Lower lobe of right lung (tissue), 2 donors: ENCODE results near the gene SOX13. TPM values are rescaled to one million over a fixed set of nuclear protein-coding genes. Genes with fewer than 3 reads are reported as not detected.
A peak's percentile ranks its signal among the peaks of the same experiment; 100 is the strongest.

ENCODE experiments used
- ATAC-seq, 2 donors: fragments of 200-7000 bp; cut with Tn5 transposase; one replicate each; pipeline ENCODE4 v1.9.1; 2020 to 2022; ENCODE audit warnings: mild to moderate bottlenecking in 2 of 2, moderate library complexity in 2 of 2
- DNase-seq: peaks from one replicate; pipeline ENCODE4 v3.0.0-alpha.2; 2020
- H3K27ac ChIP-seq: fragments of 200-600 bp; one replicate; pipeline ENCODE4 v1.8.0; 2022
- H3K27me3 ChIP-seq: fragments of 200-600 bp; one replicate; pipeline ENCODE4 v1.8.0; 2022; ENCODE audit warnings: low read depth
- H3K36me3 ChIP-seq: fragments of 200-600 bp; one replicate; pipeline ENCODE4 v1.8.0; 2022; ENCODE audit warnings: mild to moderate bottlenecking
- H3K4me1 ChIP-seq: fragments of 200-600 bp; one replicate; pipeline ENCODE4 v1.8.0; 2022
- H3K4me3 ChIP-seq: fragments of 200-600 bp; one replicate; pipeline ENCODE4 v1.8.0; 2022; ENCODE audit warnings: mild to moderate bottlenecking
- H3K9me3 ChIP-seq: fragments of 200-600 bp; one replicate; pipeline ENCODE4 v1.8.0; 2022
- intact Hi-C: fragments of 100-400 bp; cut with DNase I; formaldehyde crosslinking; loops from one replicate; pipeline ENCODE4 v1.11.0; 2022
- total RNA-seq: library from RNA; stranded (reverse); fragmentation: NEBNext Ultra II Directional; extraction: Animal tissue kit (Norgen Biotek cat#: 25700); gene quantifications from one replicate; pipeline ENCODE4 v1.2.1, GENCODE V29; 2021
- TF ChIP-seq, protein P1 (sequence below): fragments of 200-600 bp; IDR thresholded peaks from one replicate; pipeline ENCODE4 v1.8.0; 2022; ENCODE audit warnings: antibody characterized with exemption, mild to moderate bottlenecking
- donor health status: DM: no; HTN: yes; CAD: no; lungs with severe emphysema.

Gene SOX13
- total RNA-seq, 1 donor from 2014 or later, result 57.8 TPM

DNA sequence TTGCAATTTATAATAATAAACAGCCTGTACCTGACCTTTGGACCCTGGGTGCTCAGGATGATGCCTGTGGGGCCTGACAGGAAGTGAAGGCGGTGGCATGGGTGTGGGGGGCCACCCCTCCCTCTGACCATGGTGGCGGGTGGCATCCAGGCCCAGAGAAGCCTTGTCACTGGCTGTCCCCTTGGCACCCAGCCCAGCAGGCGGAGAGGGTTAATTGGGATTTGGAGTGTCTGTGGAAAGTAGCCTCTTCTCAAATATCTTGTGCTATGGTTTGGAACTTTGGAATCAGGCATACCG lies 20.5 kb downstream of the SOX13 start:
- intact Hi-C loops, result no loop called here
- DNase-seq, result no peak

DNA sequence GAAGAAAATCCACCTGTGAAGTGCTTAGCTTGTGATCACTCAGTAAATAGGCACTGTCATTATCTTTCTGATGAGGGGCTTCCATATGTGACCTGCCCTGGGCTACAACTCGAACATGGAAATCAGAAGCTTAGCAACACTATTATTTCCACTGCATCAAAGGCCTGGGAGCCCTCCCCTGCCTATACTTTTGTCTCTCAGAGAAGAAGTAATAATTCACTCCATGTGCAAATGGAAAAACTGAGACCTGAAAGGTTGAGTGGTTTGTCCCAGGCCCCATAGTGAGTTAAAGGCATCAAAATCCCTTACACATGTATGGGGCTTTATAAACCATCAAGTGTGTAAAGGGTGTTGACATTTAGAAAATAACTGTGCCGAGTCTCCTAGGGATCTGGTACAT lies 20.9 kb downstream of the SOX13 start:
- no peak overlapping the region for H3K4me3 ChIP-seq
- intact Hi-C loops, result no loop called here
- ATAC-seq, result no peak
- no peaks in the 10 kb centered on the region for H3K36me3 ChIP-seq
- no peak for DNase-seq
- H3K27ac ChIP-seq, result peak overlapping the region; percentile 19
- TF ChIP-seq, protein P1, sequence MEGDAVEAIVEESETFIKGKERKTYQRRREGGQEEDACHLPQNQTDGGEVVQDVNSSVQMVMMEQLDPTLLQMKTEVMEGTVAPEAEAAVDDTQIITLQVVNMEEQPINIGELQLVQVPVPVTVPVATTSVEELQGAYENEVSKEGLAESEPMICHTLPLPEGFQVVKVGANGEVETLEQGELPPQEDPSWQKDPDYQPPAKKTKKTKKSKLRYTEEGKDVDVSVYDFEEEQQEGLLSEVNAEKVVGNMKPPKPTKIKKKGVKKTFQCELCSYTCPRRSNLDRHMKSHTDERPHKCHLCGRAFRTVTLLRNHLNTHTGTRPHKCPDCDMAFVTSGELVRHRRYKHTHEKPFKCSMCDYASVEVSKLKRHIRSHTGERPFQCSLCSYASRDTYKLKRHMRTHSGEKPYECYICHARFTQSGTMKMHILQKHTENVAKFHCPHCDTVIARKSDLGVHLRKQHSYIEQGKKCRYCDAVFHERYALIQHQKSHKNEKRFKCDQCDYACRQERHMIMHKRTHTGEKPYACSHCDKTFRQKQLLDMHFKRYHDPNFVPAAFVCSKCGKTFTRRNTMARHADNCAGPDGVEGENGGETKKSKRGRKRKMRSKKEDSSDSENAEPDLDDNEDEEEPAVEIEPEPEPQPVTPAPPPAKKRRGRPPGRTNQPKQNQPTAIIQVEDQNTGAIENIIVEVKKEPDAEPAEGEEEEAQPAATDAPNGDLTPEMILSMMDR, result no peak
- peaks cover 75% of the 10 kb centered on the region for H3K4me1 ChIP-seq
- H3K9me3 ChIP-seq, result no peaks in the 10 kb centered on the region
- H3K27me3 ChIP-seq, result no peaks in the 10 kb centered on the region

More for the DNA sequence above, 20.5 kb downstream of the SOX13 start:
- ATAC-seq, result no peak
- TF ChIP-seq, protein P1, result no peak
- no peaks in the 10 kb centered on the region for H3K9me3 ChIP-seq
- H3K27ac ChIP-seq, result peak overlapping the region; percentile 19
- H3K27me3 ChIP-seq, result no peaks in the 10 kb centered on the region
- peaks cover 75% of the 10 kb centered on the region for H3K4me1 ChIP-seq
- no peaks in the 10 kb centered on the region for H3K36me3 ChIP-seq
- no peak overlapping the region for H3K4me3 ChIP-seq

DNA sequence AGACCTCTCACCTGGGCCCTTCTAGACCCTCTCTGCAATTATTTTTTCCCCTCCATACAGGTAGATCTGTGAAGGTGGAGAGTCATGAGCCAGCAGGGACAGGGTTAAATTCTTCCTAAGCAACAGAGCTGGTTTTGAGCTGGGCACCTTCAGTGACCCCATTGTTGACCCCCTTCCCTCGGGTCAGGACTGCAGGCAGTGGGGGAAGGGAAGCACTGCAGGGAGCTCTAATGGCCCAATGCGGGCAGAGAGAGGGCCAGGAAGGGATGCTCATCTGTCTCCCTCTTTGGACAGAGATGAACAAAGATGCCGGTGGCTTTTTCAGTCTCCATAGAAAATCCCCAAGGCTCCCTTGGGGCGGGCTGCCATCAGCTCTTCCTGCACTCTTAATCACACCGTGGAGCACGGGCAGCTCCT lies 21.4 kb downstream of the SOX13 start:
- Histone ChIP-seq H3K4me3 (no peak overlapping the region), H3K4me1 (peaks cover 74% of the 10 kb centered on the region), H3K36me3 (no peaks in the 10 kb centered on the region), H3K27me3 (no peaks in the 10 kb centered on the region), H3K9me3 (no peaks in the 10 kb centered on the region), H3K27ac (peak overlapping the region; percentile 19)
- ATAC-seq, result peak in 1 of 2 donors; percentile 10
- TF ChIP-seq, protein P1, result no peak
- no peak for DNase-seq
- intact Hi-C loops, result no loop called here

DNA sequence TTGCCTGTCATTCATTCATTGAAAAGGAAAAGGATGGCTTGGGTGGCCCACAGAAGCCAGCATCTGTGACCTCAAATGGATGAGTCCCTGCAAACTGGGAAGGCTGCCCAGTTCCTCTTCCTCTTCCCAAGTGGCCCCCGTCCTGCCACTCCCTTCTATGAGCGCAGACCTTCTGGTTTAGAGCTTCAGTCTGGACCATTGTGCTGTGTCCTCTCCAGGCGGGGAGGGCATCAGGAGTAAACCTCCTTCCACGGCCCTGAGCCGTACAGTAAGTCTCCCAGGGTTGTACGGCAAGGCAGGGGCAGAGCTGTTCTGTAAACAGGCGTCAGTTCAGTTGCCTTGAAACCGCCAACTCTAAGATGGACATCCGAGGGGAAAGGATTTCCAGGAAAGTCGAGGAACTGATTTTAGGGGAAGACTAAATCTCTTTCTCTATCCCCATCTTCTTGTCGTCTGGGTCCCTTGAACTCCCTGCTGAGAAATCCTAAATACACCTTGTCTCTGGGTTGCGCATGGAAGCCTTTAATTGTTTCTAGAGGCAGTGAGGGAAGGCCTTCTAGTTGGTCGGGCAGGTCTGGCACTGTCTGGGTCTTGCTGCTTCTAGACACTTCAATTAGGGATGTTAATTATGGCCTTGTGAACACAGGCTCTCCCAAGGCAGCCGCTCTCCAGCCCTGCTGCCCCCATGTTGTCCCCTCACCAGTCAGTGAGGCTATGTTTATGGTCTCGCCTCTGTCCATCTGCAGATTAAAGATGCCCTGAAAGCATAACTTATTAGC lies 22.1 kb downstream of the SOX13 start:
- H3K36me3 ChIP-seq, result no peaks in the 10 kb centered on the region
- H3K27ac ChIP-seq, result peak overlapping the region; percentile 46
- H3K27me3 ChIP-seq, result no peaks in the 10 kb centered on the region
- peak overlapping the region; percentile 2 for H3K4me3 ChIP-seq
- TF ChIP-seq, protein P1, result no peak
- H3K9me3 ChIP-seq, result no peaks in the 10 kb centered on the region
- no peak for DNase-seq
- H3K4me1 ChIP-seq, result peaks cover 69% of the 10 kb centered on the region
- peak; percentile 45 to 52 for ATAC-seq
- intact Hi-C loops, result no loop called here

DNA sequence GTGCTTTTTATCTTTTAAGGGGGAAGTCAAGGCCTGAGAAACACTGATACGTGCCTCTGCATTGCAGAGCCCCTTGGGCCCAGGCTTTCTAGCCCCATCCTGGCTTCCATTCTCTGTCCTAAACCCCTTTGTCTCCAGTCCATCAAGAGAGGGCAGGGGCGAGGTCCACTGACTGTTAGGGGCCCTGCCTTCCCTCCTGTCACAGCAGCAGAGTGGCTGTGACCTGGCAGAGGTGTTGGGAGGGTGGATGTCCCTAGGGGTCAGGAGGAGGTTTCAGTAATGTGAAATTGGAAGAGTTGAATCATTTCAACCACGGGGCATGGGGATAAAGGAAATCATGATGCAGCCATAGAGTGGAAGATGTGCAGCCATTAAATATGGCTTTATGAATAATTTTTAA lies 24.0 kb downstream of the SOX13 start:
- Histone ChIP-seq H3K27me3 (no peaks in the 10 kb centered on the region), H3K4me1 (peaks cover 70% of the 10 kb centered on the region), H3K9me3 (no peaks in the 10 kb centered on the region), H3K27ac (no peak overlapping the region), H3K4me3 (no peak overlapping the region), H3K36me3 (no peaks in the 10 kb centered on the region)
- DNase-seq (no peak), ATAC-seq (no peak)
- TF ChIP-seq, protein P1, result no peak
- intact Hi-C loops, result no loop called here
